ENCODE measurements around the gene RNF225.
A peak's percentile ranks its signal among the peaks of the same experiment; 100 is the strongest.
"Not testable (repeated sequence)": the region's sequence is repeated elsewhere in the genome, so short reads cannot be mapped to it uniquely, and the experiment has no call there.

RNF225 gene

GRCh38 chr19:58408152-58409009 lies 12.9 kb downstream of the RNF225 start, which contains the start of gene ZNF584:
TSS of gene ZNF584 (plus strand) at chr19:58408649. CDS start at chr19:58409148, 499 bp downstream.
- DNase-seq (ENCODE audit: low read depth) = peak; percentile 91

- no peak for DNase-seq (ENCODE audit: low read depth)
These were observed 13.7 kb downstream of the RNF225 start for GRCh38 chr19:58409010-58409790.

- no peak for DNase-seq (ENCODE audit: low read depth)
These were observed 21.1 kb downstream of the RNF225 start for GRCh38 chr19:58416604-58417003.

GRCh38 chr19:58417071-58417470 lies 21.6 kb downstream of the RNF225 start:
- no peak for DNase-seq (ENCODE audit: low read depth)

- DNase-seq (ENCODE audit: low read depth) = no peak
These were observed 33.2 kb downstream of the RNF225 start for GRCh38 chr19:58428617-58429016.

GRCh38 chr19:58429745-58430144 lies 34.3 kb downstream of the RNF225 start:
- DNase-seq (ENCODE audit: low read depth) = no peak

GRCh38 chr19:58434217-58434616 lies 38.8 kb downstream of the RNF225 start:
- no peak for DNase-seq (ENCODE audit: low read depth)

GRCh38 chr19:58439576-58440554 lies 44.4 kb downstream of the RNF225 start, which contains the start of gene ZNF132:
TSS of gene ZNF132 (minus strand) at chr19:58440153. CDS start at chr19:58439821, 332 bp downstream.
- DNase-seq (ENCODE audit: low read depth) = peak; percentile 98

- no peak for DNase-seq (ENCODE audit: low read depth)
These were observed 45.1 kb downstream of the RNF225 start for GRCh38 chr19:58440556-58440955.

- DNase-seq (ENCODE audit: low read depth) = not testable (repeated sequence)
These were observed 47.5 kb downstream of the RNF225 start for GRCh38 chr19:58442986-58443385.

Measured in HS-27A (cell line).